Neutrophil (primary cell): Measurements from ENCODE around the gene TSPAN8.

Source experiments
- H3K27ac ChIP-seq: fragments of 200-600 bp; sonication (generic); 2 replicates; pipeline ENCODE4 v1.5.1; 2016; ENCODE audit warnings: mild to moderate bottlenecking, moderate library complexity
- H3K27me3 ChIP-seq: fragments of 200-600 bp; sonication (generic); 2 replicates; pipeline ENCODE4 v1.6.0; 2016; ENCODE audit warnings: mild to moderate bottlenecking
- H3K36me3 ChIP-seq: fragments of 200-600 bp; sonication (generic); 2 replicates; pipeline ENCODE4 v1.5.1; 2017
- H3K4me1 ChIP-seq, 2 experiments: fragments of 200-600 bp in 1 of 2; sonication (generic) in 1 of 2; 1 replicate in 1 of 2; 2 replicates in 1 of 2; pipeline versions ENCODE4 v1.5.1 to v1.6.1; 2013 to 2016; ENCODE audit warnings: low read depth in 1 of 2, low read length in 1 of 2, mild to moderate bottlenecking in 1 of 2, moderate library complexity in 1 of 2; ENCODE audit not compliant: control insufficient read depth in 1 of 2, insufficient read depth in 1 of 2
- H3K4me3 ChIP-seq, 2 experiments: fragments of 200-600 bp in 1 of 2; sonication (generic) in 1 of 2; 1 replicate in 1 of 2; 2 replicates in 1 of 2; pipeline ENCODE4 v1.5.1; 2013 to 2016; ENCODE audit warnings: low read depth in 1 of 2, low read length in 1 of 2, mild to moderate bottlenecking in 1 of 2, moderate library complexity in 1 of 2
- H3K9me3 ChIP-seq: fragments of 200-600 bp; sonication (generic); 2 replicates; pipeline ENCODE4 v1.5.1; 2016
- TF ChIP-seq, protein P1 (sequence below): fragments of 200-600 bp; sonication (generic); IDR thresholded peaks from 2 replicates; pipeline ENCODE4 v1.5.1; 2016; ENCODE audit warnings: antibody characterized with exemption

The TSPAN8 gene

GRCh38 chr12:71108355-71108754, 49.4 kb downstream of the TSPAN8 start:
- Histone ChIP-seq H3K9me3 (no peaks in the 10 kb centered on the region), H3K27me3 (no peaks in the 10 kb centered on the region), H3K27ac (no peak overlapping the region), H3K4me1 (no peaks in the 10 kb centered on the region), H3K36me3 (no peaks in the 10 kb centered on the region), H3K4me3 (no peak overlapping the region)
- TF ChIP-seq, protein P1, sequence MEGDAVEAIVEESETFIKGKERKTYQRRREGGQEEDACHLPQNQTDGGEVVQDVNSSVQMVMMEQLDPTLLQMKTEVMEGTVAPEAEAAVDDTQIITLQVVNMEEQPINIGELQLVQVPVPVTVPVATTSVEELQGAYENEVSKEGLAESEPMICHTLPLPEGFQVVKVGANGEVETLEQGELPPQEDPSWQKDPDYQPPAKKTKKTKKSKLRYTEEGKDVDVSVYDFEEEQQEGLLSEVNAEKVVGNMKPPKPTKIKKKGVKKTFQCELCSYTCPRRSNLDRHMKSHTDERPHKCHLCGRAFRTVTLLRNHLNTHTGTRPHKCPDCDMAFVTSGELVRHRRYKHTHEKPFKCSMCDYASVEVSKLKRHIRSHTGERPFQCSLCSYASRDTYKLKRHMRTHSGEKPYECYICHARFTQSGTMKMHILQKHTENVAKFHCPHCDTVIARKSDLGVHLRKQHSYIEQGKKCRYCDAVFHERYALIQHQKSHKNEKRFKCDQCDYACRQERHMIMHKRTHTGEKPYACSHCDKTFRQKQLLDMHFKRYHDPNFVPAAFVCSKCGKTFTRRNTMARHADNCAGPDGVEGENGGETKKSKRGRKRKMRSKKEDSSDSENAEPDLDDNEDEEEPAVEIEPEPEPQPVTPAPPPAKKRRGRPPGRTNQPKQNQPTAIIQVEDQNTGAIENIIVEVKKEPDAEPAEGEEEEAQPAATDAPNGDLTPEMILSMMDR: no peak

DNA sequence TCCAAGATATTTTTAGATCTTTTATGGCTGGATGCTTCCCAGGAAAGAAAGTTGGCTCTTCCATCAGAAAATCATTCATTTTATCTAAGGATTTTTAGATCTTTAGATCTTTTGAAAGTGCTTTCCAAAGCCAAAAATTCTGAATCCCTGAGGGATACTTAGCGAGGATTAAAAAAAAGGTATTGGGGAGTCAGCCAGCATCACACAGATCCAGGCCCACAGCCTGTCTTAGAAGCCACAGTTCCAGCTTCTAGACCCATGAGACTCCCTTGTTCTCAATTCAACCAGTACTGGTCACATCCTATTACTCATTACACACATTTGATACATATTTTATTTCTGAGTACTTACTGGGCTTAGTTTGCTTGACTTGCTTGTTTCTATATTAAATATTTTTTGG, 49.9 kb downstream of the TSPAN8 start:
- no peak overlapping the region for H3K27ac ChIP-seq
- TF ChIP-seq, protein P1: no peak
- no peak overlapping the region for H3K4me3 ChIP-seq
- no peaks in the 10 kb centered on the region for H3K36me3 ChIP-seq
- no peaks in the 10 kb centered on the region for H3K27me3 ChIP-seq
- H3K4me1 ChIP-seq: no peaks in the 10 kb centered on the region
- no peaks in the 10 kb centered on the region for H3K9me3 ChIP-seq

DNA sequence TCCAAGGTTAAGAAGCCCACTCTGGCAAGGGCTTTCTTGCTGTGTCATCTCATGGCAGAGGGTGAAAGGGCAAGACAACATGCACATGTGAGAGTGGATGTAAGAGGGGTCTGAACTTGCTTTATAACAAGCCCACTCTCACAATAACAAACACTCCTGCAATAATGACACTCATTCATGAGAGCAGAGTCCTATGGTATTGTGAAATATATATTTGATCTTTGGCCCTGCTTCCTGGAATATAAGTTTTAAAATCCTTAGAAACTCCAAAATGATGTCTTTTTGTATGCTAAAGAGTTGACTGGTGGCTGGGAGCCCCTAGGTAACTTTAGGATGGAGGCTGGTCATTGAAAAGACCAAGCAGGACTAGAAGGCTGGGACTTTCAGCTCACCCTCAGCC, 51.8 kb downstream of the TSPAN8 start:
- TF ChIP-seq, protein P1: no peak
- no peaks in the 10 kb centered on the region for H3K4me1 ChIP-seq
- H3K27me3 ChIP-seq: no peaks in the 10 kb centered on the region
- H3K27ac ChIP-seq: no peak overlapping the region
- H3K9me3 ChIP-seq: no peaks in the 10 kb centered on the region
- no peak overlapping the region for H3K4me3 ChIP-seq
- H3K36me3 ChIP-seq: no peaks in the 10 kb centered on the region

DNA sequence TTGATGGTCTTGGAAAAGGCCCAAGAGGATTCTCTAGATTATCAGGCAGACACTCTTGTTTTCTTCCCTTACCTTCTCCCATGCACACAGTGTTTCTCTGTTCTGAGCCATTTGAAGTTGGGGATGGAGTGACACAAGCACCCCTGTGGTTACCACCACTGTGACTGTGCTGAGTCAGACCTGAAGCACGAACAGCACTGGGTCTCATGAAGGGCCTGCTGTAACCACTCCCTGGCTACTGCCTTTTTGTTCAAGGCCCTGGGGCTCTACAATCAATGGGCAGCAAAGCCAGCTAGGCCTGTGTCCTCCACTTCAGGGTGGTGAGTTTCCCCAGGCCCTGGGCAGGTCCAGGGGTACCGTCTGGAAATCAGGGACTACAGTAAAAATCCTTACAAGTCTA, 65.5 kb downstream of the TSPAN8 start:
- no peaks in the 10 kb centered on the region for H3K27me3 ChIP-seq
- no peak overlapping the region for H3K4me3 ChIP-seq
- no peak overlapping the region for H3K27ac ChIP-seq
- H3K4me1 ChIP-seq: no peaks in the 10 kb centered on the region
- H3K36me3 ChIP-seq: no peaks in the 10 kb centered on the region
- TF ChIP-seq, protein P1: no peak
- H3K9me3 ChIP-seq: no peaks in the 10 kb centered on the region

DNA sequence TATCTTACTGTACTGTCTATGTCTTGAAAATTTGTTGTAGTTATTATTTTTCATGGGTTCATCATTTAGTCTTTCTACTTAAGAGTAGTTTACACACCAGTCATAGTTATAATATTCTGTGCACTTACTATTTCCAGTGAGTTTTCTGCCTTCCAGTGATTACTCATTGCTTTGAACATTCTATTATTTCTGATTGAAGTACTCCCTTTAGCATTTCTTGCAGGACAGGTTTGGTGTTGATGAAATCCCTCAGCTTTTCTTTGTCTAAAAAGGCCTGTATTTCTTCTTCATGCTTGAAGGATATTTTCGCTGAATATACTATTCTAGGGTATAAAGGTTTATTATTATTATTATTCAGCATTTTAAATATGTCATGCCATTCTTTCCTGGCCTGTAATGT, 66.8 kb downstream of the TSPAN8 start:
- no peak overlapping the region for H3K27ac ChIP-seq
- no peak overlapping the region for H3K4me3 ChIP-seq
- no peaks in the 10 kb centered on the region for H3K4me1 ChIP-seq
- TF ChIP-seq, protein P1: no peak
- no peaks in the 10 kb centered on the region for H3K9me3 ChIP-seq
- no peaks in the 10 kb centered on the region for H3K36me3 ChIP-seq
- H3K27me3 ChIP-seq: no peaks in the 10 kb centered on the region

- TF ChIP-seq, protein P1: no peak
- Histone ChIP-seq H3K9me3 (no peaks in the 10 kb centered on the region), H3K27me3 (no peaks in the 10 kb centered on the region), H3K4me3 (no peak overlapping the region), H3K36me3 (no peaks in the 10 kb centered on the region), H3K27ac (no peak overlapping the region), H3K4me1 (no peaks in the 10 kb centered on the region)
Measured at GRCh38 chr12:71085575-71085974, 72.2 kb downstream of the TSPAN8 start.
